NOMO-1 treated with dmso at 0.1 percent for 144 hours (cell line): ENCODE data around the gene MOB3A.

Source experiments
- DNase-seq: peaks from one replicate; lab custom pipeline; 2025; ENCODE audit not compliant: unreplicated experiment; lab: John Stamatoyannopoulos, UW

The MOB3A gene

DNA sequence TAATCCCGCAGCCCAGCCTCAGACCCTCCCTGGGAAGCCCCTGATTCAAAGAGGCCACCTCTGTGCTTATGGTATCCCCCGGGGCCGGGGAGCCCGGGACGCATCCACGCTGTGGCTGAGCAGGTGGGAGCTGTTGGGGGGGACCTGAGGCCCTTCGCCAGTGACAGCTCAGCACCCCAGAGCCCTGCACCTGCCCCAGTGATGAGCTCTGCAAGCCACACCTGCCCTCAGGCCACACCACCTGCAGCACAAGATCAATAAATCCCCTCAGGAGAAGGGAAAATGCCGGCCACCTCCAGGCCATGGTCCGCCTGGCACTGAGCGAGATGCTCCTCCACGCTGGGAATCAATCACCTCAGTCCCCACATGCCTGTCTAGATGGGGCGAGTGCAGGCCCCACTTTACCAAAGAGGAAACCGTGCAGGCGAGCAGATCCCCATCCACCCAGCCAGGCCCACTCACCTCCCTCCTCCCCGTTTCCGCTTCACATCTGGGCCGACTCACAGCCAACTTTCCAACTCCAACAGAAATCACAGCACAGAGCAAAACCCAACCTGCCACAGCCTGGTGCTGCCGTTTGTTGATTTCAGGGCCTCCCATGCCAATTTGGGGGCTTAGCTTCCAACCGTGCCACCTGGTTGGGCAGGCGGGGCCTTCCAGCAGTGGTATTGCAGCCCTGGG, 12.8 kb downstream of the MOB3A start:
- peak; percentile 38 for DNase-seq

DNA sequence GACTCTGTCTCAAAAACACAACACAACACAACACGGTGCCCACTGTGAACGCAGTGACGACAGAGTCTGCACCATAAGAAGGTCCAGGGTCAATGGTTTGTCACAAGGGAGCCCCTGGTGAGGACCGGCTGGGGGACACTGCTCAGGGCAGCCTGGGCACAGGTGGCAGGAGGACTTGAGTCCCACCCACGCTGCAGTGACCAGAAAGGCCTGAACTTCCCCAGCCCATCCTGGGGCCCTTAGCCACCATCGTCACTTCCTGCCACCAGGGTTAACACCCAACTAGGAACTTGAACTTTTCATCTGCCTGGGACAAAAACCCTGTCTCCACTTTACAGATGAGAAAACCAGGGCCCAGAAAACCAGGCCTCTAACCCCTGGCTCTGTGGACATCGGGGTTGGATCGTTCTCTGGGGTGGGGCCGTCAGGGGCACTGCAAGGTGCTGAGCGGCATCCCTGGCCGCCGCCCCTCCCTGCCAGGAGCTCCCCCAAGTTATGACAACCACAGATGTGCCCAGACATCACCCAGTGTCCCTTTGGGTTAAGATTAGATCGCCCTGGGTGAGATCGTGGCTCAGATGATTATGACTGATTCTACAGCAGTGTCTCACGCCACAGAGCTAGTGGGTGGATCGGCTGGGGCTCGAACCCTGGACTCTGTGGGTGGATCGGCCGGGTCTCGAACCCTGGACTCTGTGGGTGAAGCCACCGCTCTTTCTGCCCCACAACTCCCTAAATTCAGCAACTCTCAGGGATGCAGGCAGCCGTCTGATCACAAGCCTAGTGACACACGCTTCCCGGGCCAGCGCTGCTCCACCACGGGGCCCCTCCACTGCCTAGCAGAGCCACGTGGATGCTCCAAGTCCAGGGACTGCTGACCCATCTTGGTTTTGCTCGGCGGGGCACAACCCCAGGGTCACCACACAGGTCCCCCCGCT, 14.0 kb downstream of the MOB3A start:
- peak; percentile 66 for DNase-seq

DNA sequence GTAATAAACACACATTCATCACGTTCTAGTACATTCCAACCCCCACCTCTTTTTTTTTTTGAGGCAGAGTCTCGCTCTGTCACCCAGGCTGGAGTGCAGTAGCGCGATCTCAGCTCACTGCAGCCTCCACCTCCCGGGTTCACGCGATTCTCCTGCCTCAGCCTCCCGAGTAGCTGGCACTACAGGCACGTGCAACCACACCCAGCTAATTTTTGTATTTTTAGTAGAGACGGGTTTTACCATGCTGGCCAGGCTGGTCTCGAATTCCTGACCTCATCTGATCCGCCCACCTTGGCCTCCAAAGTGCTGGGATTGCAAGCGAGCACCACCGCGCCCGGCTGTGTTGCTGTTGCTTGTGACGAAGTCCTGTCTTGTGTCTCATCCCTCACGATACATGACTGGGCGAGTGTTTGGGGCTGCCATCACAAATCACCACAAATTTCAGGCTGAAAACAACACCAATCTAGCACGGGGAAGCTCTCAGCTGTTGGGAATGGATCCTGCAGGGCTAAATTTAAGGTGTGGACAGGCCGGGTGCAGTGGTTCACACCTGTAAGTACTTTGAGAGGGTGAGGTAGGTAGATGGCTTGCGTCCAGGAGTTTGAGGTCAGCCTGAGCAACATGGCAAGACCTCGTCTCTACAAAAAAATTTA, 15.7 kb downstream of the MOB3A start:
- DNase-seq = no peak

DNA sequence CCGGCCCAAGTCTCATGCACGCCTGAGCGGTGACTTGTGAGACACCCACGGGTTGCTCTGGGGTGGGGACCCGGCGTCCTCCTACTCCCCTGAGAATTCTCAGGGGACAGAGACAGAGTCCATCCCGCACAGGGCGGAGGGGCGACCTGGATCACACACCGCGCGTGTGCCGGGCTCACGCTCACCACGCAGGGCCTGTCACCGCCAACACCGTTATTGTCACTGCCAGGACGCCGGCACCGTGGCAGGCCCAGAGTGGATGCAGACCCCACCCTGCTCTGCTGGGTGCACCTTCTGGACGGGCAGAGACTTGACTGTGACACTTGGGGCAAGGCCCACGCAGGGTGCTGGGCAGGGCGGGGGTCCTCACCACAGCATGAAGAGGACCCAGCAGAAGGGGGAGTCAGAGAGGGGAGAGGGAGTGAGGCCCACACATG, 16.2 kb downstream of the MOB3A start:
- DNase-seq = no peak

DNA sequence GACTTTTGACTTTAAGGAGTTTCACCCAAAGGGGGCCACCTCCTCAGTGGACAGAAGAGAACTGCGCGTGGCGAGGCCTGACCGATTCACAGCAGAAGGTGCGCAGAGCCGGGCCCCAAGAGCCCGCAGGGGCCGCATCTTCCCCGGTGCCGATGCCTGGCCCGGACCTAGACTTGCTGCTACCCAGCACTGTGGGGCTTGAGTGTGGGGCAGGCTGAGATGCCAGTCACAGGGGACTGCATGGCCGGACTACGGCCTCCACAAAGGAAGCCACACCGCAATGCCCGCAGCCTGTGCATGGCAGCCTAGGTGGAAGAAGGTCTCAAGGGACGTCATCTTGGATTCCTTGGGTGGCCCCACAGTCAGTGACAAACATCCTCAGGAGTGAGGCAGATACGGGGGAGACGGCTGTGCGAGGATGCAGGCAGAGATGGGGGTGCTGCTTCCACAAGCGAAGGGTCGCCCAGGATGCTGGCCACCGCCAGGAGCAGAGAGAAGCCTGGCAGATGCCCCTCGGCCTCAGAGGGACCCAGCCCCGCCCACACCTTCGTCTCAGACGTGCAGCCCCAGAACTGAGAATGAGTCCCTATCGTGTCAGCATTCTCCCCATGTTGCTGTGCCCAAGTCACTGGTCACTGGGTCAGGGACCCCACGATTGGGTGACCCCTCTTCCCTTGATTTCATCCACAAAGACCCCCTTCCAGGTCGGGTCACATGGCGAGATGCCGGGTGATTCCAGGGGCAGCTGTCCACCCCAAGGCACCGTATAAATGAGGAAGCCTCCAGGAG, 16.9 kb downstream of the MOB3A start:
- DNase-seq = no peak

DNA sequence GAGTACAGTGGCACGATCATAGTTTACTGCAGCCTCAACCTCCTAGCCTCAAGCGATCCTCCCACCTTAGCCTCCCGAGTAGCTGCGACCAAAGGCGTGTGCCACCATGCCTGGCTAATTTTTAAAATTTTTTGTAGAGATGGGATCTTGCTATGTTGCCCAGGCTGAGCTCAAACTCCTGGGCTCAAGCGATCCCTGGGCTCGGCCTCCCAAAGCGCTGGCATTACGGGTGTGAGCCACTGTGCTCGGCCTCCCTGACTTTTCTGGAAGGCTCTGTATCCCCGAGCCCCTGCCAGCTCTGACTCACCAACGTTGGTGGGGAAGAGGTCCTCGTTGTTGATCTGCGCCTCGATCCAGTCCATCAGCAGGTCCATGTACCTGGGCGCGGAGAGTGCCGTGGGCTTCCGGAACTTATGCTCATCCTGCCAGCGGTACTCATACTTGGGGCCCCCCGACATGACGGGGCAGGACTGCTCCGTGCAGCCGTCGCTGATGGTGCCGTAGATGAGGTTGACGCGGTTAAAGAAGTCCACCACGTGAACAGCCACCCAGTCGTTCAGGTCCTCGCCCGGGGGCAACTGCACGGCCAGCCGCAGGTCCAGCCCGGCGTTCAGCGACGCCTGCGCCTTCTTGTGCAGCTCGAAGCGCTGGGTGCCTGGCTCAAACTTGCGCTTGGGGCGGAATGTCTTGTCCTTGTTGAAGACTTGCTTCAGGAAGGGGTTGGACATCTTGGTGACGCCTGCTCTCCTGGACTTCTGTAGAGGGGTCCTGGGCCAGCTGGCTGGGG, 18.1 kb downstream of the MOB3A start:
- no peak for DNase-seq

DNA sequence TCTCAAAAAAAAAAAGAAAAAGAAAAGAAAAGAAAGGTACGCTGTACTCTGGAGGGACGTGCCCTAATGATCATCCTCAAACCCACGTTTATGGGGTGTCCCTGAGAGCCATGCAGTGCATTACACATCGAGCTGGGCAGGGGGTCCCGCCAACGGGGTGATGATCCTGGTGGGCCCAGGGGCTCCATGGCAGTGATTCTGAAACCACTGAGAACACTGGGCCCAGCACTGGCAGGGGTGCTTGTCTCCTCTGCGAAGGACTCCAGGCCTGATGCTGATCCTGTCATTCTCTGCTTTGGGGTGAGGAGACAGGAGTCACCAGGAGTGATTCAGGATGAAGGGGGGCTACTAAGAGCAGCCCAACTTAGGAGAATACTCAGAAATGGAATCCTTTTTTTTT, 18.7 kb downstream of the MOB3A start:
- no peak for DNase-seq

DNA sequence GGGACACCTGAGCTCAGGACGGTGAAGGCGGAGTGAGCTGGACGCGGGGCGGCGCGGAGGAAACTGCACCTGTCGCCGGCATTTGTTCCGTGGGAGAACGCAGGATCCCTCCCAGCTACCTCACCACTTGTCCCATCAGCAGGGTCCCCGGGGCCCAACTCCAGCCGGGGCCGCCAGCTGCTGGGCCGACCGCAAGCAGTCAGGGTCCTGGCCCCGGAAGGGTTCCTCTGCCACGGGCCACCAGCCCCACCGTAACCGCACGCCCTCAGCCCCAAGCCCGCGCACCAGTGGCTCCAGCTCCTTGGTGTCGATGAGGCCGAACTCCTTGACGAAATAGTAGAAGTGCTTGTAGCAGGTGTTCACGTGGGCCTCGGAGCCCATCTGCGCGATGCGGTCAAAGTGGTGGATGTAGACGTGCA, 19.6 kb downstream of the MOB3A start:
- DNase-seq = no peak

DNA sequence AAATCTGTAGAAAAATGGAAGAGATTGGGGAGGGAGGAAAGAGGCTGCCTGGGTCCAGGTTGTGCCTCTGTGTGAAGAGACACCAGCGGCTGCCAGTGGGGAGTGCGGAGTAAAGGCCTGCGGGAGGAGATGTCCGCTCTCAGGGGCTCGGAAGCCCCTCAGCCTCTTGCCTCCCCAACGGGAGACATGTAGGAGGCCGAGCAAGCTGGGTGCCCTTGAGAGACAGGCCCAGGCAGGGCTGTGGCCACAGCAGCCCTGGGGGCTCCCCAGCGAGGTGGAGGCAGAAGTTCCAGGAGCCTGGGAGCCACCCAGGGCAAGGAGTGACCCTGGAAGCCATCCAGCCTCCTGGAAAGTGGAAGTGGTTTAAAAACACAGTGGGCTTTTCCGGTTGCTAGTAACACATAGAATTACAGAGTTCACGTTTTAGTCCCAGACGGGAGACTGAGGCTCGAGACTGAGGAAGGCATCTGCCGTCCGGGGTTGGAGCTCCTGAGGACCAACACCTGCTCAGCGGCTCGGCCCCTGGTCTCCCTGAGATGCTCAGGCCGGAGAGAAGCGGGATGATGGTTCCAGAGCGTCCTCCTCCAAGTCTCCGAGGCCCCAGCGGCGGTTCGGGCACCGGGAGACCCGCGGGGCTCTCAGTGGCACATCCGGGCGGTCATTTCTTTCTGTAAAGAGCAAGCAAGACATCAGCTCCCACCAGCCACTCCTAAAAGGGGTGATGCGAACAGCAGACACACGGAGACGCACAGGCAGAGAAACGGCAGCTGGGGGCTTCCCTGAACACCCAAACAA, 23.2 kb downstream of the MOB3A start:
- DNase-seq = no peak

DNA sequence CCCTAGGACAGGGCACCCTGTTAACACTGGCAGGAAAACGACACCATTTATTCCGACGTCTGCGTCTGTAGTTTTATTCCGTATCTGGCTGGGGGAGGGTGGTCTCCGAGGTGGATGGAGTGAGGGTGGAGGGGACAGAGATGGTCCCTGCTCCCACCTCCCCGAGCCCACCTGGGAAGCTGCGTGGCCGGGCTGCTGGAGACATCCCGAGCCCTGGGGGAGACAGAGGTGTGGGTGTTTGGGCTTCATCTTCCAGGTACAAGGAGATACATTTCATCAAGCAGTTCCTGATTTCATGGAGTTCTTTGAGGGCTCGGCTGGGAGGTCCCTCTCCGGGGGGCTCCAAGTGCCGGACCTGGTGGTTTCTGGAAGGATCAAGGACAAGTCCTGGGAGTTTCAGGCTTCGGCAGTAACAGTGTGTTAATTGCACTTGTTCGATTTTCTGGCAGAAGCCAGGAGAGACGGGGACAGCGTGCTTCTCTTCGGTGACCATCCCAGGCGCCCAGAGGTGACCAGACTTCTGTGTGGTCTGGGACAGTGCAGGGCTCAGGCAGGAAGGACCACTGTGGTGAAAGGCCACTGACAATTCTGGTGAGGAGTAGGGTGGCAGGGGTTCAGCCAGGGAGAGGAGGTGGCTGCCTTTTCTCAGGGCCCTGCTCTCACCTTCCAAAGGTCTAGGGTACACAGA, 25.0 kb downstream of the MOB3A start:
- no peak for DNase-seq

DNA sequence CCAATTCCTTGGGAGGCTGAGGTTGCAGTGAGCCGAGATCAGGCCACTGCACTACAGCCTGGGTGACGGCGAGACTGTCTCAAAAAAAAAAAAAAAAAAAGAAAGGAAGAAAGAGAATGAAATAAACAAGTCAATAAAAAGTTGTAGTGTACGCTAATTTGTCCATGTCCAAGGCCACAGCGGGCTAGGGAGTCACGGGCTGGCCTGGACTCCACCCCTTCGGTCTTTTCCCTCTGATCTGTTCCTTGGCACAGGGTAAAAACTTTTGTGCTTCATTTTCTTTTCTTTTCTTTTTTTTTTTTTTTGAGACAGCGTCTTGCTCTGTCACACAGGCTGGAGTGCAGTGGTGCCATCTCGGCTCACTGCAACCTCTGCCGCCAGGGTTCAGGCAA, 25.7 kb downstream of the MOB3A start:
- no peak for DNase-seq

DNA sequence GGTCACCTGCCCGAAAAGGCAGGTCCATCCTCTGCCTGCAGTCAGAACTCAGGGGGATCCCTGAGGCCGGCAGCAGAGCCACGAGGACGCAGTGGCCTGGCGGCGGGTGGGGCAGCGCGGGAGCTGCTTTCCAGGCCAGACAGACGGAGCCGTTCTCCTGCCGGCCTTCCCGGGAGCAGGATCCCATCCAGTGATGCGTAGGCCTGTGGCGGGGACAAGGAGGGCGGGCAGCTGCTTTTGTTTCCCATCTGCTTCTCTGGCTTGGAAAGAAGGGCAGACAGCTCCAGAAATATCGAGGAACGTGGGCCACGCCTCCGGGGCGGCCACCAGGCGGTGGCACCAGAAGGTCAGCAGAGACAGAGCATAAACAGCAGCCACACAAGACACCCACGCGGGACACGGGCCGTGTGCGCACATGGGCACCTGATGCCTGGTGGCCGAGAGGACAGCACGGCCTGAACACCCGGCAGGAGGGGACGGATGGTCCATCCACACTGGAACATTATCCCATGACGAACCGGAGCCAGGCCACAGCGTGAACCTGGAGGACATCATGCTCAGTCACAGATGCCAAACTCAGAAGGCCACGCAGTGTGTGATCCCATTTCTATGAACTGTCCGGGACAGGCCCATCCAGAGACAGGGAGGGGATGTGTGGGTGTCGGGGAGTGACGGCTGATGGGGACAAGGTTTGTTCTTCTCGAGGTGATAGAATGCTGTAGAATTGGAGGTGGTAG, 31.2 kb downstream of the MOB3A start:
- no peak for DNase-seq

DNA sequence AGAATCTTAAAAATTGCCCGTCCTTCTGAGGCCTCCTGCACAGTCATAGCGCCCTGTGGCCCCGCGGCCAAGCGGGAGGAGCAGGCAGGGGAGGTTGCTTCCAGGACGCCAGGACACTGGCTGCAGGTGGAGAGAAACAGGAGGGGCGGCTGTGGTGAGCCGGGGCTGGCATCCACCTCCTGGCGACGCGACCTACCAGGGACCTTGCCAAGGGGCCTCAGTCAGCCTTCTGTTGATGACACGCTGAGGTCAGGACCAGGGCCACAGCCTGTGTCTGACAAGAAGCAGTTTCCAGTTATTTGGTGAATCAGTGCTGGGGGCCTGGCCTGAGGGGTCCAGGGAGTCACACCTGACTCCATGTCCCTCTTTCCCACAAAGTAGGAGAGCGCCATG, 31.7 kb downstream of the MOB3A start:
- no peak for DNase-seq

DNA sequence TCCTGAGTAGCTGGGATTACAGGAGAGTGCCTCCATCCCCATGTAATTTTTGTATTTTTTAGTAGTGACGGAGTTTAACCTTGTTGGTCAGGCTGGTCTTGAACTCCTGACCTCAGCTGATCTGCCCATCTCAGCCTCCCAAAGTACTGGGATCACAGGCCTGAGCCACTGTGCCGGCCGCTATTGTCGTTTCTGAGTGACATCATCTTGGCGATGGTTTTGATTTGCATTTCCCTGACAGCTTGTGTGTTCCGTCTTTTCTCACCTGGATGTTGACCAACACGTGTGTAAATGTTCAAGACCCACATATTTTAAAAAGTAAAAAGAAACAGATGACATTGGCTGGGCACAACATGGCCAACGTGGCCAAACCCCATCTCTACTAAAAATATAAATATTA, 32.3 kb downstream of the MOB3A start:
- DNase-seq = no peak

DNA sequence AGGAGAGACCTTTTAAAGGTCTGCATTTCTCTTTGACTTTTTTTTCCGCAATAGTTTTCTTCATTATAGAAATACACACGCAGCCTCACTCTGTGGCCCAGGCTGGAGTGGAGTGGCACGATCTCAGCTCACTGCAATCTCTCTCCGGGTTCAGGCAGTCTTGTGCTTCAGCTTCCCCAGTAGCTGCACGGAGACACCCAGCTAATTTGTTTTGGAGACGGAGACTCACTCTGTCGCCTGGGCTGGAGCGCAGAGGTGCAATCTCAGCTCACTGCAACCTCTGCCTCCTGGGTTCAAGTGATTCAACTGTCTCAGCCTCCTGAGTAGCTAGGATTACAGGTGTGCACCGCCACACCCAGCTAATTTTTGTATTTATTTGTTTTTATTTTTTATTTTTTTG, 33.4 kb downstream of the MOB3A start:
- no peak for DNase-seq

DNA sequence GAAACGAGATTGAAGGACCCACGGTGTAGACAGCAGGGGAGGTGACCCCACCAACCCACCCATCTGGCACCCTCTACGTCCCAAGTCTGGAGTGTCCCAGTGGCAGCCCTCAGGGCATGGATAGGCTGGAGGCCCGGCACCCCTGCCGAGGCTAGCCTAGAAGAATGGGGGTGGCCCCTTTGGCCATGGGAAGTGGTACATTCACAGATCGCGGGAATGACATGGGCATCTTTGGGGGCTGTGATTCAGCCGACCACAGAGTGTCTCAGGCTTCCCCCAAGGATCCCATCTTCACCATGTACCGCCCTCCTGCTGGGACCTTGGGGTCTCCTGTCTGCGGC, 33.8 kb downstream of the MOB3A start:
- DNase-seq = no peak

DNA sequence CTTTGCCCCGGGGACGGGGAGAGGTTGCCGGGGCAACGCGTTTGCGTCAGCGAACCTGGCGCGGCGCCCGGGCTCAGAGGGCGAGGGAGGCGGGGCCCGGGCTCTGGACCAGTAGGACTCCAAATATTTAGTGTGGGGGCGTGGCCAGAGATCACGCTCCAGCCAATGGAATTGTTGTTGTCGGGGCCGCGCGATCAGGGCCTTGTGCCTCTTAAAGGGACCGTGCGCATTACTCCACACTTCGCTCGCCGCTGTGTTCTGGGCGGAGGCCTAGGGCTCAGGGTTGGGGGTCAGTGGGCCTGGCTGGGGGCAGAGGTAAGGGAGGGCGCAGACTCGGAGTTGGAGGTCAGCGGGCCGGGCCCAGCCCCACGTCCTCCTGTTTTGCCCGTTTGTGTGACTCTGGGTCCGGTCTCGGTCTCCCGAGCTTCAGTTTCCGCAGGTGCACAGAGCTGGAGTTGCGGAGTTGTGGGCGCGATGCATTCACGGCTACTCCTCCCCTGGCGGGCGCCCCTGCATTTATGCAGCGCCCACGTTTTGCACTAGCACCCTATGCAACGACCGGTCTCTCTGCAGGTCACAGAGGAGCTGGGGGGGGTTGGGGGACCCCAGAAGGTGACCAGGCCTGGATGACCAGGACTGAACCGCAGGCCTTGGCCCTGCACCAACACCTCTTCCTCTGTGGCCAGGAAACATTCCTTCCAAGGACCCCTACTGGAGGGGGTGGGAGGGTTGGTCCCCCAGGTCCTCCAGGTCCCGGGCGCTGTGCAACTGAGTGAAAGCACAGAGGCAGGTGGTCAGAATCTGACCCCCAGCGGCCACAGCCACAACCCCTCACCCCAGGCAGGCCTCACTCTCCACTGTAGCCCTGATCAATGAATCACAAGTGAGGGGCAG, 34.4 kb downstream of the MOB3A start:
- DNase-seq = peak; percentile 97
